HepG2 (cell line): ENCODE measurements around the gene LYZ. TPM values are rescaled to one million over a fixed set of nuclear protein-coding genes. Genes with fewer than 3 reads are reported as not detected.
A peak's percentile ranks its signal among the peaks of the same experiment; 100 is the strongest.

Experiments
- ARNT2 ChIP-seq: sonication (generic); formaldehyde crosslinking; IDR thresholded peaks from 2 replicates; pipeline ENCODE4 v1.8.0; 2022; ENCODE audit warnings: mild to moderate bottlenecking, low read depth, missing genetic modification reagents, moderate library complexity
- DMAP1 ChIP-seq: IDR thresholded peaks from 2 replicates; pipeline ENCODE4 v1.6.1; 2016
- MBD4 ChIP-seq: IDR thresholded peaks from 2 replicates; pipeline ENCODE4 v1.6.1; 2012; ENCODE audit warnings: low read length, inconsistent platforms, borderline replicate concordance
- MED8 ChIP-seq: sonication (generic); formaldehyde crosslinking; IDR thresholded peaks from 2 replicates; pipeline ENCODE4 v1.8.1; 2023; ENCODE audit warnings: mild to moderate bottlenecking, missing genetic modification reagents; ENCODE audit not compliant: insufficient replicate concordance
- PHF8 ChIP-seq: sonication (generic); formaldehyde crosslinking; IDR thresholded peaks from 2 replicates; pipeline ENCODE4 v1.5.0; 2020; ENCODE audit warnings: missing genetic modification reagents
- RBFOX2 ChIP-seq: fragments of 200-400 bp; formaldehyde crosslinking; IDR thresholded peaks from 2 replicates; pipeline ENCODE4 v1.6.1; 2017; ENCODE audit warnings: low read depth, mild to moderate bottlenecking, low read length
- ZNF160 ChIP-seq: sonication (generic); formaldehyde crosslinking; IDR thresholded peaks from 2 replicates; pipeline ENCODE4 v1.8.0; 2022; ENCODE audit warnings: mild to moderate bottlenecking, inconsistent platforms, missing genetic modification reagents
- ZNF556 ChIP-seq: sonication (generic); formaldehyde crosslinking; IDR thresholded peaks from 2 replicates; pipeline ENCODE4 v1.4.0; 2020; ENCODE audit warnings: mild to moderate bottlenecking, missing genetic modification reagents, borderline replicate concordance
- polyA plus RNA-seq, 8 experiments: library from polyadenylated mRNA; depleted of rRNA in 3 of 8; stranded (reverse) in 7 of 8; unstranded in 1 of 8; fragments of >200 nt; fragmentation: Illumina TruSeq in 4 of 8; extraction: Trizol in 4 of 8; gene quantifications; 2 replicates each; pipeline versions ENCODE4 v1.2.1 to v1.2.3, GENCODE V29; 2011 to 2016; ENCODE audit warnings: low read depth in 4 of 8, missing spikeins in 1 of 8, mixed read lengths in 1 of 8; ENCODE audit not compliant: insufficient read depth in 1 of 8
- total RNA-seq, 5 experiments: library from RNA; depleted of rRNA; stranded (reverse); fragments of >200 nt; fragmentation: Illumina TruSeq; extraction: Trizol; gene quantifications; 2 replicates each; pipeline ENCODE4 v1.2.3, GENCODE V29; 2016; ENCODE audit warnings: low read depth in 1 of 5
- TF ChIP-seq, protein P1 (sequence below): sonication (generic); formaldehyde crosslinking; IDR thresholded peaks from 2 replicates; pipeline ENCODE4 v1.4.0; 2020; ENCODE audit warnings: missing genetic modification reagents, low read depth, mild to moderate bottlenecking, borderline replicate concordance
- TF ChIP-seq, protein P2 (sequence below), 2 experiments: sonication (generic) in 1 of 2; formaldehyde crosslinking in 1 of 2; IDR thresholded peaks; 2 replicates each; pipeline versions ENCODE4 v1.5.1 to v1.6.1; 2011 to 2020; ENCODE audit warnings: borderline replicate concordance in 1 of 2, low read depth in 1 of 2, low read length in 1 of 2, mild to moderate bottlenecking in 1 of 2, missing genetic modification reagents in 1 of 2, moderate library complexity in 1 of 2
- TF ChIP-seq, protein P3 (sequence below): sonication (generic); formaldehyde crosslinking; IDR thresholded peaks from 2 replicates; pipeline ENCODE4 v1.5.0; 2020; ENCODE audit warnings: missing genetic modification reagents
- TF ChIP-seq, protein P4 (sequence below): sonication (generic); formaldehyde crosslinking; IDR thresholded peaks from 2 replicates; pipeline ENCODE4 v1.4.0; 2020; ENCODE audit warnings: mild to moderate bottlenecking, missing genetic modification reagents
- TF ChIP-seq, protein P5 (sequence below): IDR thresholded peaks from 2 replicates; pipeline ENCODE4 v1.6.1; 2016

Gene LYZ
- total and polyA plus RNA-seq, 2 of the 13 experiments (the other 11 are each of a cell fraction or from before 2014, with no cell fraction given), result 1,788 to 2,054 TPM

DNA sequence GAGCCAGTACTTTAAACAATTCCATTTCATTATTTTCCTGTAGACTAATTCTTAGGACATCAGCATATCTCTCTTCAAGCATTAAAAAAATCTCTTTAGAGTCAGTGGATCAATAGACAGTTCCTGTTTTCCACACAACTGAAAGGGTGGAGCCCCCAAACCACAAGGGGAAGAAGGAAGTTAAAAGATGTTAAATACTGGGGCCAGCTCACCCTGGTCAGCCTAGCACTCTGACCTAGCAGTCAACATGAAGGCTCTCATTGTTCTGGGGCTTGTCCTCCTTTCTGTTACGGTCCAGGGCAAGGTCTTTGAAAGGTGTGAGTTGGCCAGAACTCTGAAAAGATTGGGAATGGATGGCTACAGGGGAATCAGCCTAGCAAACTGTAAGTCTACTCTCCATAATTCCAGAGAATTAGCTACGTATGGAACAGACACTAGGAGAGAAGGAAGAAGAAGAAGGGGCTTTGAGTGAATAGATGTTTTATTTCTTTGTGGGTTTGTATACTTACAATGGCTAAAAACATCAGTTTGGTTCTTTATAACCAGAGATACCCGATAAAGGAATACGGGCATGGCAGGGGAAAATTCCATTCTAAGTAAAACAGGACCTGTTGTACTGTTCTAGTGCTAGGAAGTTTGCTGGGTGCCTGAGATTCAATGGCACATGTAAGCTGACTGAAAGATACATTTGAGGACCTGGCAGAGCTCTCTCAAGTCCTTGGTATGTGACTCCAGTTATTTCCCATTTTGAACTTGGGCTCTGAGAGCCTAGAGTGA lies at the start of gene LYZ (continued):
- TF ChIP-seq DMAP1 (no peak), MED8 (CRISPR knock-in tag) (peak; percentile 99), ZNF556 (CRISPR knock-in tag) (0 out of 2 replicates have a peak, but pooled peaks have one; percentile 51), MBD4 (peak; percentile 68), ZNF160 (CRISPR knock-in tag) (peak; percentile 52; the same call in 1 of the 2 replicates), RBFOX2 (peak; percentile 90), ARNT2 (peak; percentile 81; the same call in 1 of the 2 replicates), PHF8 (peak; percentile 33; the same call in 1 of the 2 replicates)
- TF ChIP-seq, protein P1, sequence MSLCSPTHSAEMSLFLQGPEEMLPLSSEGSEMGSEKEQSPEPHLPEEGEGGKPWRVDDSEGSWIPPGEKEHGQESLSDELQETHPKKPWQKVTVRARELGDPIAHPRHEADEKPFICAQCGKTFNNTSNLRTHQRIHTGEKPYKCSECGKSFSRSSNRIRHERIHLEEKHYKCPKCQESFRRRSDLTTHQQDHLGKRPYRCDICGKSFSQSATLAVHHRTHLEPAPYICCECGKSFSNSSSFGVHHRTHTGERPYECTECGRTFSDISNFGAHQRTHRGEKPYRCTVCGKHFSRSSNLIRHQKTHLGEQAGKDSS, result peak; percentile 51; the same call in 1 of the 2 replicates
- TF ChIP-seq, protein P2, sequence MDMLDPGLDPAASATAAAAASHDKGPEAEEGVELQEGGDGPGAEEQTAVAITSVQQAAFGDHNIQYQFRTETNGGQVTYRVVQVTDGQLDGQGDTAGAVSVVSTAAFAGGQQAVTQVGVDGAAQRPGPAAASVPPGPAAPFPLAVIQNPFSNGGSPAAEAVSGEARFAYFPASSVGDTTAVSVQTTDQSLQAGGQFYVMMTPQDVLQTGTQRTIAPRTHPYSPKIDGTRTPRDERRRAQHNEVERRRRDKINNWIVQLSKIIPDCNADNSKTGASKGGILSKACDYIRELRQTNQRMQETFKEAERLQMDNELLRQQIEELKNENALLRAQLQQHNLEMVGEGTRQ (IDR thresholded peaks at IDR 0.05; ENCODE audit: low read depth, low read length), result no peak
- TF ChIP-seq, protein P2 (CRISPR knock-in tag; IDR thresholded peaks at IDR 0.05; ENCODE audit: borderline replicate concordance), result 0 out of 2 replicates have a peak, but pooled peaks have one; percentile 27
- TF ChIP-seq, protein P3, sequence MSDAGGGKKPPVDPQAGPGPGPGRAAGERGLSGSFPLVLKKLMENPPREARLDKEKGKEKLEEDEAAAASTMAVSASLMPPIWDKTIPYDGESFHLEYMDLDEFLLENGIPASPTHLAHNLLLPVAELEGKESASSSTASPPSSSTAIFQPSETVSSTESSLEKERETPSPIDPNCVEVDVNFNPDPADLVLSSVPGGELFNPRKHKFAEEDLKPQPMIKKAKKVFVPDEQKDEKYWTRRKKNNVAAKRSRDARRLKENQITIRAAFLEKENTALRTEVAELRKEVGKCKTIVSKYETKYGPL (CRISPR knock-in tag), result 0 out of 2 replicates have a peak, but pooled peaks have one; percentile 2
- TF ChIP-seq, protein P4, sequence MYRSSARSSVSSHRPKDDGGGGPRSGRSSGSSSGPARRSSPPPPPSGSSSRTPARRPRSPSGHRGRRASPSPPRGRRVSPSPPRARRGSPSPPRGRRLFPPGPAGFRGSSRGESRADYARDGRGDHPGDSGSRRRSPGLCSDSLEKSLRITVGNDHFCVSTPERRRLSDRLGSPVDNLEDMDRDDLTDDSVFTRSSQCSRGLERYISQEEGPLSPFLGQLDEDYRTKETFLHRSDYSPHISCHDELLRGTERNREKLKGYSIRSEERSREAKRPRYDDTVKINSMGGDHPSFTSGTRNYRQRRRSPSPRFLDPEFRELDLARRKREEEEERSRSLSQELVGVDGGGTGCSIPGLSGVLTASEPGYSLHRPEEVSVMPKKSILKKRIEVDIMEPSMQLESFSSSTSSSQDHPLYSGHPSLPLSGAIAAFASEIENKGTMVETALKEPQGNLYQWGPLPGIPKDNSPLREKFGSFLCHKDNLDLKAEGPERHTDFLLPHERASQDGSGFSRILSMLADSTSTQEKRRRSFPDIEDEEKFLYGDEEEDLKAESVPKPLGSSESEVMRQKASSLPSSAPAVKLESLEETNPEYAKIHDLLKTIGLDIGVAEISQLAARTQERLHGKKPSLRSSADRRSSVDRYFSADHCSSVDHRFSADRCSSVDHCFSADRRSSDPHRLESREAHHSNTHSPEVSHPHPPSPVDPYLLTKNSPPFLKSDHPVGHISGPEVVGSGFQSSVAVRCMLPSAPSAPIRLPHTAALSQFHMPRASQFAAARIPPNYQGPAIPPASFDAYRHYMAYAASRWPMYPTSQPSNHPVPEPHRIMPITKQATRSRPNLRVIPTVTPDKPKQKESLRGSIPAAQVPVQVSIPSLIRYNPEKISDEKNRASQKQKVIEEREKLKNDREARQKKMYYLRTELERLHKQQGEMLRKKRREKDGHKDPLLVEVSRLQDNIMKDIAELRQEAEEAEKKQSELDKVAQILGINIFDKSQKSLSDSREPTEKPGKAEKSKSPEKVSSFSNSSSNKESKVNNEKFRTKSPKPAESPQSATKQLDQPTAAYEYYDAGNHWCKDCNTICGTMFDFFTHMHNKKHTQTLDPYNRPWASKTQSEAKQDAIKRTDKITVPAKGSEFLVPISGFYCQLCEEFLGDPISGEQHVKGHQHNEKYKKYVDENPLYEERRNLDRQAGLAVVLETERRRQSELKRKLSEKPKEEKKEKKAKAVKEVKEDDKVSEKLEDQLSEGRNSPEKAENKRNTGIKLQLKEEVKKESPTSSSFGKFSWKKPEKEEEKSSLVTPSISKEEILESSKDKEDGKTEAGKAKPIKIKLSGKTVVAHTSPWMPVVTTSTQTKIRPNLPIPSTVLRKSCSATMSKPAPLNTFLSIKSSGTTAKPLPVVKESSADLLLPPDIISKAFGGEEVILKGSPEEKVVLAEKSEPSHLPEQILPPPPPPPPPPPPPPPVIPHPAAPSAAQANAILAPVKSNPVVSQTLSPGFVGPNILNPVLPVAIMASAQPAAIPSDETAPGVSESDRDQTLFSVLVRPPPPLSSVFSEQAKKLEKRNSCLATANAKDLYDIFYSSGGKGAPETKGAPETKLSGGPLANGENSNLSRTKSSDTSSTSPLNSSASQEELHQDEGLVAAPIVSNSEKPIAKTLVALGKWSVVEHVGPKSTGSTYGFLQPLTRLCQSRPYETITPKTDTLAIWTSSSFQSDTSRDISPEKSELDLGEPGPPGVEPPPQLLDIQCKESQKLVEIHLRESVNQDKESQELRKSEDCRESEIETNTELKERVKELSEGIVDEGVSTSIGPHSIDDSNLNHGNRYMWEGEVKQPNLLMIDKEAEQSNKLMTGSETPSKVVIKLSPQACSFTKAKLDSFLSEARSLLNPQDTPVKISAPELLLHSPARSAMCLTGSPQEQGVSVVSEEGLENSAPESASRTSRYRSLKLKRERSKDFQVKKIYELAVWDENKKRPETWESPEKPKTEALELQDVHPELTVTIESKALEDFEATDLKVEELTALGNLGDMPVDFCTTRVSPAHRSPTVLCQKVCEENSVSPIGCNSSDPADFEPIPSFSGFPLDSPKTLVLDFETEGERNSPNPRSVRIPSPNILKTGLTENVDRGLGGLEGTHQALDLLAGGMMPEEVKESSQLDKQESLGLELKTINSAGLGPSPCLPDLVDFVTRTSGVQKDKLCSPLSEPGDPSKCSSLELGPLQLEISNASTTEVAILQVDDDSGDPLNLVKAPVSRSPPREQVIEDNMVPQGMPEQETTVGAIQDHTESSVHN (CRISPR knock-in tag), result no peak
- TF ChIP-seq, protein P5, sequence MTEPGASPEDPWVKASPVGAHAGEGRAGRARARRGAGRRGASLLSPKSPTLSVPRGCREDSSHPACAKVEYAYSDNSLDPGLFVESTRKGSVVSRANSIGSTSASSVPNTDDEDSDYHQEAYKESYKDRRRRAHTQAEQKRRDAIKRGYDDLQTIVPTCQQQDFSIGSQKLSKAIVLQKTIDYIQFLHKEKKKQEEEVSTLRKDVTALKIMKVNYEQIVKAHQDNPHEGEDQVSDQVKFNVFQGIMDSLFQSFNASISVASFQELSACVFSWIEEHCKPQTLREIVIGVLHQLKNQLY, result peak; percentile 66; the same call in 1 of the 2 replicates
